Cardiac muscle cell (in vitro differentiated cells and primary cell): Measurements from ENCODE around the gene FBXL16. TPM values are rescaled to one million over a fixed set of nuclear protein-coding genes. Genes with fewer than 3 reads are reported as not detected.
A peak's percentile ranks its signal among the peaks of the same experiment; 100 is the strongest.
"Not testable (repeated sequence)": the region's sequence is repeated elsewhere in the genome, so short reads cannot be mapped to it uniquely, and the experiment has no call there.

Experiments
- DNase-seq, 2 donors: peaks; one replicate each; pipeline versions ENCODE4 v3.0.0 to v3.0.0-alpha.2; 2010 to 2017; ENCODE audit warnings: low read depth in 1 of 2, low spot score in 1 of 2
- H3K27ac ChIP-seq: fragments of 200-600 bp; sonication (generic); 2 replicates; pipeline ENCODE4 v1.5.1; 2016
- H3K27me3 ChIP-seq: fragments of 200-600 bp; sonication (generic); 2 replicates; pipeline ENCODE4 v1.6.0; 2016; ENCODE audit warnings: control low read depth
- H3K36me3 ChIP-seq: fragments of 200-600 bp; sonication (generic); 2 replicates; pipeline ENCODE4 v1.5.1; 2016; ENCODE audit warnings: control low read depth
- H3K4me1 ChIP-seq: fragments of 200-600 bp; sonication (generic); 2 replicates; pipeline ENCODE4 v1.8.1; 2017; ENCODE audit warnings: low read depth, mild to moderate bottlenecking, mixed run types
- H3K4me3 ChIP-seq: fragments of 200-600 bp; sonication (generic); 2 replicates; pipeline ENCODE4 v1.5.1; 2016; ENCODE audit warnings: mild to moderate bottlenecking
- H3K9me3 ChIP-seq: fragments of 200-600 bp; sonication (generic); 2 replicates; pipeline ENCODE4 v1.5.1; 2017; ENCODE audit warnings: low read depth, mild to moderate bottlenecking, control low read depth
- polyA plus RNA-seq: library from polyadenylated mRNA; unstranded; fragments of >200 nt; fragmentation: Nextera tagmentation; extraction: Ambion mirVana; gene quantifications from 2 replicates; pipeline ENCODE4 v1.2.1, GENCODE V29; 2016
- total RNA-seq: library from RNA; depleted of rRNA; stranded (reverse); fragments of >200 nt; gene quantifications from 2 replicates; pipeline ENCODE4 v1.2.3, GENCODE V29; 2016
- TF ChIP-seq, protein P1 (sequence below): IDR thresholded peaks from 2 replicates; pipeline ENCODE4 v1.5.1; 2012; ENCODE audit warnings: low read depth, mild to moderate bottlenecking, low read length

Gene FBXL16, protein sequence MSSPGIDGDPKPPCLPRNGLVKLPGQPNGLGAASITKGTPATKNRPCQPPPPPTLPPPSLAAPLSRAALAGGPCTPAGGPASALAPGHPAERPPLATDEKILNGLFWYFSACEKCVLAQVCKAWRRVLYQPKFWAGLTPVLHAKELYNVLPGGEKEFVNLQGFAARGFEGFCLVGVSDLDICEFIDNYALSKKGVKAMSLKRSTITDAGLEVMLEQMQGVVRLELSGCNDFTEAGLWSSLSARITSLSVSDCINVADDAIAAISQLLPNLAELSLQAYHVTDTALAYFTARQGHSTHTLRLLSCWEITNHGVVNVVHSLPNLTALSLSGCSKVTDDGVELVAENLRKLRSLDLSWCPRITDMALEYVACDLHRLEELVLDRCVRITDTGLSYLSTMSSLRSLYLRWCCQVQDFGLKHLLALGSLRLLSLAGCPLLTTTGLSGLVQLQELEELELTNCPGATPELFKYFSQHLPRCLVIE
- 0.12 and 0.74 TPM in 2 replicates for total RNA-seq
- polyA plus RNA-seq: 0.59 and 1.4 TPM in 2 replicates

DNA sequence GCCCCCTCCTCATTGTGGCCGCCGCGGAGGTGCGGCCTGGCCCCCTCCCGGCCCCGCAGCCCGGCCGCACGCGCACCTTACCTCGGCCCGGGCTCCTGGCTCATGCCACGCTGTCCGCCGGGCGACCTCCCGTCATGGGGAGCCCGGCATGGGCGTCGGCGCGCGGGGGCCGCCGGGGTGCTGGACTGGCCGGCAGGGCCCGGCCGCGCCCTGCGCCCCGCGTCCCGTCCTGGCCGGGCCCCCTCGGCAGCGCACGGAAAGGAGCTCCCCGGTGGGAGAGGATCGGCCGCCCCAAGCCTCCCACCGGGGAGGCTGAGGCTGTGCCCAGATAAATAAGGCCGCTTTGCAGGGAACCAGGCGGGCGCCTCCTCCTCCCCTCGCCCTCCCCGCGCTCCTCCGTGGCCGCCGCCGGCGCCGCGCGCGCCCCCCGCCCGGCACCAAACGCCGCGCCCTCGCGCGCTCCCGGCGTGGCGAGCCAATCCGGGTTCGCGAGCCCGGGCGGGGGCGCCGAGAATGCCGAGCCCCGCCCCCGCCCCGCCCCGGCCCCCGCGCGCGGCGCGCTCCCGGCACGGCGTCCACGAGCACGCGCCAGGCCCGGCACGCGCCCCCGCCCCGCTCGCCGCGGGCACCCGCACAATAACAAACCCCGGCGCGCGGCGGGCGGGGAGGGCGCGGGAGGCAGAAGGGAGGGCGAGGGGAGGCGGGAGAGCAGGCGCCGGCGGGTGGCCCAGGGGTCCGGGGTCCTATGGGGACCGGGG lies at the start of gene FBXL16:
TSS of gene FBXL16 (minus strand) at position 371 of the 758 bp plus-strand sequence. CDS start 8,396 bp downstream, outside the sequence.
- TF ChIP-seq, protein P1, sequence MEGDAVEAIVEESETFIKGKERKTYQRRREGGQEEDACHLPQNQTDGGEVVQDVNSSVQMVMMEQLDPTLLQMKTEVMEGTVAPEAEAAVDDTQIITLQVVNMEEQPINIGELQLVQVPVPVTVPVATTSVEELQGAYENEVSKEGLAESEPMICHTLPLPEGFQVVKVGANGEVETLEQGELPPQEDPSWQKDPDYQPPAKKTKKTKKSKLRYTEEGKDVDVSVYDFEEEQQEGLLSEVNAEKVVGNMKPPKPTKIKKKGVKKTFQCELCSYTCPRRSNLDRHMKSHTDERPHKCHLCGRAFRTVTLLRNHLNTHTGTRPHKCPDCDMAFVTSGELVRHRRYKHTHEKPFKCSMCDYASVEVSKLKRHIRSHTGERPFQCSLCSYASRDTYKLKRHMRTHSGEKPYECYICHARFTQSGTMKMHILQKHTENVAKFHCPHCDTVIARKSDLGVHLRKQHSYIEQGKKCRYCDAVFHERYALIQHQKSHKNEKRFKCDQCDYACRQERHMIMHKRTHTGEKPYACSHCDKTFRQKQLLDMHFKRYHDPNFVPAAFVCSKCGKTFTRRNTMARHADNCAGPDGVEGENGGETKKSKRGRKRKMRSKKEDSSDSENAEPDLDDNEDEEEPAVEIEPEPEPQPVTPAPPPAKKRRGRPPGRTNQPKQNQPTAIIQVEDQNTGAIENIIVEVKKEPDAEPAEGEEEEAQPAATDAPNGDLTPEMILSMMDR: no peak
- Histone ChIP-seq H3K36me3 (no peaks in the 10 kb centered on the region), H3K27ac (no peak within 1 kb of the TSS), H3K9me3 (no peaks in the 10 kb centered on the region), H3K27me3 (peaks cover 86% of the 10 kb centered on the region), H3K4me1 (peaks cover 10% of the 10 kb centered on the region), H3K4me3 (no peak within 1 kb of the TSS)
- no peak for DNase-seq

DNA sequence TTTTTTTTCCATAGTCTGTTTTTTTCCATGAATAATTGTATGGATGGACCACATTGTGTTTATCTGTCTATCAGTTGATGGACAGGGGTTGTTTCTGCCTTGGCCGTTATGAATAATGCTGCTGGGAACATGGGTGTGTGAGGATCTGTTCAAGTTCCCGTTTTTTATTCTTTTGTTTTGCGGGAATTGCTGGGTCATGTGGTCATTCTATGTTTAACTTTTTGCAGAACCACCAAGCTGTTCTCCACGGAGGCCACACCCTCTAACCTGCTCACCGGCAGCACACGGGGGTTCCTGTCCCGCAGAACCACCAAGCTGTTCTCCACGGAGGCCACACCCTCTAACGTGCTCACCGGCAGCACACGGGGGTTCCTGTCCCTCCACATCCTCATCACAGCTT lies 49.1 kb upstream of the FBXL16 start:
- peaks cover 8% of the 10 kb centered on the region for H3K4me1 ChIP-seq
- TF ChIP-seq, protein P1: no peak
- H3K9me3 ChIP-seq: no peaks in the 10 kb centered on the region
- H3K27me3 ChIP-seq: no peaks in the 10 kb centered on the region
- no peaks in the 10 kb centered on the region for H3K36me3 ChIP-seq
- no peak overlapping the region for H3K27ac ChIP-seq
- H3K4me3 ChIP-seq: no peak overlapping the region
- no peak for DNase-seq

DNA sequence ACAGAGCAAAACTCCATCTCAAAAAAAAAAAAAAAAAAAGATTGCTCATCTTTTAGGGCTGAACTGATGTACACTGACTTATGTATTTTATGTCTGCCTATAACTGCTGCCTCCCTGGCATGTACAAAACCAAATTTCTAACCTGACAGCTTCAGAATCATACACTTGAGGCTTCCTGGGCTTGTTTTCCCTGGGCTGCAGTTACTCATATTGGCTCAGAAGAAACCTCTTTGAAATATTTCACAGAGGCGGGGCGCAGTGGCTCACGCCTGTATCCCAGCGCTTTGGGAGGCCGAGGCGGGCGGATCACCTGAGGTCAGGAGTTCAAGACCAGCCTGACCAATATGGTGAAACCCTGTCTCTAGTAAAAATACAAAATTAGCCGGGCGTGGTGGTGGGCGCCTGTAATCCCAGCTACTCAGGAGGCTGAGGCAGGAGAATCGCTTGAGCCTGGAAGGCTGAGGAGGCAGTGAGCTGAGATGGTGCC lies 48.6 kb upstream of the FBXL16 start:
- H3K27ac ChIP-seq, H3K27me3 ChIP-seq, H3K4me3 ChIP-seq, H3K4me1 ChIP-seq, DNase-seq, H3K9me3 ChIP-seq, H3K36me3 ChIP-seq: not testable (repeated sequence)

DNA sequence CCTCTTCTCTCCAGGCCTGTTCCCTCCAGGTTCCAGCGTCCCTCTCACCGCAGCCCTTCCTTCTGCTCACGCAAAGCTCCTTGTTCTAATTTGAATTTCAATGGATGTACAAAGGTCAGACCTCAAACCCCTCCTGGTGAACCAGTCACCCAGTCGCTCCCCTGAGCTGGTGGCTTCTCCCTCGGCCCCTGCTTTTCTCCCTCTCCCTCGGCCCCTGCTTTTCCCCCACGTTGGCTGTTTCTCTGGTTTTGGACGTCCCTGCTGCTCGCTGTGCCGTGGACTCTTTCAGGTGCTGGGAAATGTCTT lies 46.4 kb upstream of the FBXL16 start:
- H3K27ac ChIP-seq: no peak overlapping the region
- no peaks in the 10 kb centered on the region for H3K9me3 ChIP-seq
- DNase-seq: no peak
- H3K4me1 ChIP-seq: peaks cover 3% of the 10 kb centered on the region
- TF ChIP-seq, protein P1: no peak
- no peak overlapping the region for H3K4me3 ChIP-seq
- H3K27me3 ChIP-seq: no peaks in the 10 kb centered on the region
- H3K36me3 ChIP-seq: no peaks in the 10 kb centered on the region

DNA sequence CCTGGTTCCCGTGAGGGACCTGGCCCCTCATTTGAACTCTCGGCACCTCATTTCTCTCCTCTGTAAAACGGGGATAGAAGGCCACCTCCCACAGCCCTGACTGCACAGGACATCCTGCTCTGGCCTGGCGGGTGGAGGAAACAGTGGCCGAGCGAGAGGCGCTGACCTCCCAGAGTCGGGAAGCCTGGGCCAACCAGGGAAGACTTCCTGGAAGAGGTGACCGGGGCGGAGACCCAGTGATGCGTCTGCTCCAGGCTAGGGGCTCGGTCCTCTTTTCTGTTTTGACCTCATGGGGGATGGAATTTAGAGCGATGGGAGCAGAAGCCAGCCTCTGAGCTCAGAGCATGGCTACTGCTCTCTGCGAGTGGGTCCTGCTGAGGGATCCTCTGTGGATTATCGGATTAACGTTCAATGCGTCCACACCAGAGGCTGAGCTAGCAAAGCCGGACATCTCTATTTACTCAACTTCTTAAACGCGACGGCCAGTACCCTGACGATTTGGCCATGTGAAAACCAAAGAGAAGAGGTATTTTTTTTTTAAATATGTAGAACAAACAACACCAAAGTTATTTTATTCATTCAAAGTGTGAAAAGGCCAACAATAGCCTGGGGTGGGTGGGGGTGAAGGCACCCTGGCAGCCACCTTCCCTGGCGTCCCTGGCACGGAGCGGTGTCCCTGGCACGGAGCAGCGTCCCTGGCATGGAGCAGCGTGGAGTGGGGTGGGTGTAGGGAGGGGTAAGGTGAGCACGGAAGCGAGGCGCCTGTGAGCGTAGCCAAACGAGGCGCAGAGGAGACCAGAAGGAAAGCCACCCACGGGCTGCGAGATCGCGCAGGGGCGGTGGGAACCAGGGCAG lies 45.8 kb upstream of the FBXL16 start:
- TF ChIP-seq, protein P1: no peak
- Histone ChIP-seq H3K27ac (peak overlapping the region; percentile 66), H3K36me3 (no peaks in the 10 kb centered on the region), H3K4me1 (peaks cover 3% of the 10 kb centered on the region), H3K27me3 (no peaks in the 10 kb centered on the region), H3K9me3 (no peaks in the 10 kb centered on the region), H3K4me3 (no peak overlapping the region)
- no peak for DNase-seq
